GM21447 (cell line): ENCODE results near the gene RMND1.
"Not testable (repeated sequence)": the region's sequence is repeated elsewhere in the genome, so short reads cannot be mapped to it uniquely, and the experiment has no call there.

ENCODE experiments used
- ATAC-seq: cut with Tn5 transposase; IDR thresholded peaks from one replicate; pipeline ENCODE4 v1.9.1; 2021; ENCODE audit not compliant: unreplicated experiment

The RMND1 gene

GRCh38 chr6:151451950-151452749 is at the start of gene RMND1:
Gene RMND1, minus strand, starts transcription at chr6:151452126. Its CDS starts 6,315 bp downstream, at chr6:151445811.
- peak; percentile 97 for ATAC-seq

GRCh38 chr6:151499551-151499950 is 47.6 kb upstream of the RMND1 start:
- no peak for ATAC-seq

- peak; percentile 60 for ATAC-seq
These were observed 46.4 kb upstream of the RMND1 start for GRCh38 chr6:151498327-151498726.

GRCh38 chr6:151497905-151498304 is 46.0 kb upstream of the RMND1 start:
- peak; percentile 22 for ATAC-seq

GRCh38 chr6:151495380-151495779 is 43.5 kb upstream of the RMND1 start:
- ATAC-seq = no peak

- no peak for ATAC-seq
These were observed 43.0 kb upstream of the RMND1 start for GRCh38 chr6:151494936-151495320.

- ATAC-seq = no peak
These were observed 42.5 kb upstream of the RMND1 start for GRCh38 chr6:151494235-151494935.

GRCh38 chr6:151493804-151494234 is 41.9 kb upstream of the RMND1 start, which contains the start of gene CCDC170:
Gene CCDC170, plus strand, starts transcription at chr6:151494017. Its CDS starts 112 bp downstream, at chr6:151494129.
- ATAC-seq = no peak

- ATAC-seq = no peak
These were observed 41.4 kb upstream of the RMND1 start for GRCh38 chr6:151493161-151493803.

- no peak for ATAC-seq
These were observed 39.1 kb upstream of the RMND1 start for GRCh38 chr6:151490996-151491395.

GRCh38 chr6:151488226-151488625 is 36.3 kb upstream of the RMND1 start:
- no peak for ATAC-seq

- no peak for ATAC-seq
These were observed 32.1 kb upstream of the RMND1 start for GRCh38 chr6:151483994-151484393.

GRCh38 chr6:151482290-151482689 is 30.4 kb upstream of the RMND1 start:
- ATAC-seq = peak; percentile 82

- peak; percentile 32 for ATAC-seq
These were observed 29.9 kb upstream of the RMND1 start for GRCh38 chr6:151481786-151482185.

- no peak for ATAC-seq
These were observed 26.7 kb upstream of the RMND1 start for GRCh38 chr6:151478670-151479069.

- ATAC-seq = no peak
These were observed 25.8 kb upstream of the RMND1 start for GRCh38 chr6:151477726-151478125.

- ATAC-seq = peak; percentile 72
These were observed 24.0 kb upstream of the RMND1 start for GRCh38 chr6:151475653-151476523.

- ATAC-seq = no peak
These were observed 12.8 kb upstream of the RMND1 start for GRCh38 chr6:151464702-151465101.

GRCh38 chr6:151461673-151462072 is 9.7 kb upstream of the RMND1 start:
- no peak for ATAC-seq

- not testable (repeated sequence) for ATAC-seq
These were observed 3.9 kb upstream of the RMND1 start for GRCh38 chr6:151455751-151456398.
